Mucosa of rectum (tissue), 2 donors: ENCODE measurements around the gene KRTAP3-1.
"Not testable (repeated sequence)": the region's sequence is repeated elsewhere in the genome, so short reads cannot be mapped to it uniquely, and the experiment has no call there.

Experiments used
- H3K27ac ChIP-seq, 2 donors: one replicate each; pipeline ENCODE4 v1.7.0; 2013; ENCODE audit warnings: inconsistent platforms in 2 of 2, low read depth in 2 of 2, low read length in 2 of 2
- H3K27me3 ChIP-seq, 2 donors: one replicate each; pipeline ENCODE4 v1.7.0; 2013; ENCODE audit warnings: low read length in 2 of 2; ENCODE audit not compliant: control insufficient read depth in 2 of 2, insufficient read depth in 2 of 2
- H3K36me3 ChIP-seq, 2 donors: one replicate each; pipeline ENCODE4 v1.7.0; 2013; ENCODE audit warnings: low read length in 2 of 2; ENCODE audit not compliant: control insufficient read depth in 2 of 2, insufficient read depth in 2 of 2
- H3K4me1 ChIP-seq, 2 donors: one replicate each; pipeline ENCODE4 v1.7.0; 2013; ENCODE audit warnings: low read length in 2 of 2, mild to moderate bottlenecking in 1 of 2; ENCODE audit not compliant: control insufficient read depth in 2 of 2, insufficient read depth in 2 of 2
- H3K4me3 ChIP-seq, 2 donors: one replicate each; pipeline ENCODE4 v1.7.0; 2013; ENCODE audit warnings: low read length in 2 of 2
- H3K9ac ChIP-seq, 2 donors: one replicate each; pipeline ENCODE4 v1.7.0; 2013; ENCODE audit warnings: low read length in 2 of 2, low read depth in 1 of 2, mild to moderate bottlenecking in 1 of 2
- H3K9me3 ChIP-seq, 2 donors: one replicate each; pipeline ENCODE4 v1.7.0; 2013; ENCODE audit warnings: low read length in 2 of 2; ENCODE audit not compliant: control insufficient read depth in 2 of 2
- donor health status: healthy.
- donor health status: Normal muscosa, but diverticular disease.

The KRTAP3-1 gene

DNA sequence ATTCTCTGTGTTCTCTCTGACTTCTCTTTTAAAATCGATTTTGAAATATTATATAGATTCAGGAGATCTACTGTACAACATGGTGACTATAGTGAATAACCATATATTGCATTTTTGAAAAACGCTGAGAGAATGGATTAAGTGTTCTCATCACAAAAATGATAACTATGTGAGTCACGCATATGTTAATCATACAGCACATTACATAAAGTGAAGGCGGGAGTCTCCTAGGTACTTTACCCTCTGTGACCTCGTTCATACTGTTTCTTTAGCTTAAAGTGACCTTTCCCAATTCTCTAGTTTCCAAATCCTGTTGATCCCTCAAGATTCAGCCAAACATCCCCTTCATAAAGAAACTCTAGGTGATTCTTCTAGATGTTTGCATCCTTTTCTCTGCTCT lies 6.1 kb downstream of the KRTAP3-1 start:
- H3K27ac ChIP-seq = no peak overlapping the region
- no peaks in the 10 kb centered on the region for H3K9me3 ChIP-seq
- H3K4me3 ChIP-seq = no peak overlapping the region
- H3K9ac ChIP-seq = no peak overlapping the region
- peaks cover 3% of the 10 kb centered on the region in 2 donors for H3K27me3 ChIP-seq
- no peaks in the 10 kb centered on the region for H3K4me1 ChIP-seq
- H3K36me3 ChIP-seq = no peaks in the 10 kb centered on the region

DNA sequence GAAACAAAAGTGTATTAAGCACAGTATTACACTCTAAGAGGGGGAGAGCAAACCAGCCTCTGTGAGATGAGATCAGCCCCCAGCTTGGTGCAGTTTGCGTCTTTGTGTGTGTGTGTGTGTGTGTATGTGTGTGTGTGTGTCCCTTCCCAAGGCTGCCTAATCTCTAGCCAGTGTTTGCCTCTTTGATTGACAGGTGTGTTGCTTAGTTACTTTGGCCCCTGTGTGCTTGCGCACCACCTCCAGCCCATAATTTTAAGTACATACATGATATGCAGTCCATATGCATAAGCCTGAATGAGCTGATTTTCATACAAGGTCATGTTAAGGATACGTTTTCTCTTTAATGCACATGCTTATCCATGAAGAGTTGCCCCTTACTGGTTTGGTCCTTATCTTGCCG lies 7.1 kb downstream of the KRTAP3-1 start:
- no peak overlapping the region for H3K27ac ChIP-seq

DNA sequence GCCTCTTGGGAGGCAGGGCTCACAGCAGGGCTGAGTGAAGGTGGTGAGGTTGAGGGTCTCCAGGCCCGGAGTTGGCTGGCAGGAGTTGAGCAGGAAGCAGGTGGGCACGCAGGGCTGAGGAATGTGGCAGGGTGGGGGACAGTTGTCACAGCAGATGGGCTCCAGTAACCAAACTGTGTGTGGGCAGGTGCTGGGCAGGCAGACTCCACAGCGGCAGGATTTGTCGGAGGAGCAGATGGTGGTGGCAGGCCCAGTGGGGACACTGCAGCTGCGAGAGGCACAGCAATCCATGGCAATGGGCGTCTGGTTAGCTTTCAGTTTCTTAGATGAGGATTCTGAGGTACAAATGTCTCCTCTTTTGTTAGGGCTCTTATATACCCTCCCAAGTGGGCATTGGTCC lies 9.4 kb downstream of the KRTAP3-1 start, which contains the start of gene KRTAP3-2:
TSS of gene KRTAP3-2 (minus strand) at position 344 of the 400 bp plus-strand sequence. CDS start at position 291, 53 bp downstream.
- H3K27me3 ChIP-seq, H3K36me3 ChIP-seq, H3K4me3 ChIP-seq, H3K9me3 ChIP-seq, H3K9ac ChIP-seq, H3K4me1 ChIP-seq, H3K27ac ChIP-seq: not testable (repeated sequence)

More for the DNA sequence above, 7.1 kb downstream of the KRTAP3-1 start:
- Histone ChIP-seq H3K9me3 (no peaks in the 10 kb centered on the region), H3K27me3 (peaks cover 3% of the 10 kb centered on the region in 2 donors), H3K4me1 (no peaks in the 10 kb centered on the region), H3K9ac (no peak overlapping the region), H3K4me3 (no peak overlapping the region), H3K36me3 (no peaks in the 10 kb centered on the region)

DNA sequence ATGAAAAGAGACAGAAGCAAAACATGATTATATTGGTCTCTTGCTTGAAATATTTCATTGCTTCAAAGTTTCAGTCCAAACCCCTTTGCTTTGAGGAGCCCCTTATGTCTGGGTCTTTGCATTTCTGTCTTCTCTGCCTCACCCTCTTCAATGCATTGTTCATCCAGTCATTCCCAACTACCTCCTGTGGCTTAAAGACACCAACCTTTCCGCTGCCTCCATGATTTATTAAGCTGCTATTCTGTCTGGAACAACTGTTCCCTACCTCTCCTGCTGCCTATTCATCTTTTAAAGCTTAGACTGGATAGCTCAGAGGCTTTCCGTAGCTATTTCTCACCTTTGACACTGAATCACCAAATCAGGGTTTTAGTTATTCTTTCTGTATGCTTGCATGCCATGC lies 11.6 kb downstream of the KRTAP3-1 start:
- peaks cover 0 to 3% of the 10 kb centered on the region in 2 donors for H3K27me3 ChIP-seq
- H3K4me1 ChIP-seq = no peaks in the 10 kb centered on the region
- H3K4me3 ChIP-seq = no peak overlapping the region
- no peaks in the 10 kb centered on the region for H3K36me3 ChIP-seq
- H3K9ac ChIP-seq = no peak overlapping the region
- H3K9me3 ChIP-seq = no peaks in the 10 kb centered on the region
- H3K27ac ChIP-seq = no peak overlapping the region

DNA sequence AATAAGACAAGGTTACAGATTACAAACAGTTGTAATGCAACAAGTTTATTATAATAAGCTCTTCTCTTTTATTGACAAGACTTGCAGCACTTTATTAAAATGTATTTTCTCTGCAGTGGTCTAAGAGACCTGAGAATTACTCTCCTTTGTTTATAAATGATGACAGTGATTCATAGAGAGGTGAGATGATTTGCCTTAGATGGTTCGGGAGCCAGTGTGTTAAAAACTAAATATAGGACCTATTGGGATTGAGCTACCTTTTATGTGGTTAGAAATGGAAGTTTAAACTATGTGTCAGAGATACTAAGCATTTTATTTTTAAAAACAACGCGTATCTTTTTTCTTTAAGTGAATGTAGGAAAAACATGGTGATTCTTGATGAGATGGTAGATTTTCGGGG lies 12.1 kb downstream of the KRTAP3-1 start:
- Histone ChIP-seq H3K36me3 (no peaks in the 10 kb centered on the region), H3K4me1 (no peaks in the 10 kb centered on the region), H3K27ac (no peak overlapping the region), H3K4me3 (no peak overlapping the region), H3K27me3 (peaks cover 0 to 3% of the 10 kb centered on the region in 2 donors), H3K9ac (no peak overlapping the region), H3K9me3 (no peaks in the 10 kb centered on the region)

GRCh38 chr17:40995116-40995515 lies 13.8 kb downstream of the KRTAP3-1 start:
- Histone ChIP-seq H3K9me3 (no peaks in the 10 kb centered on the region), H3K4me3 (no peak overlapping the region), H3K36me3 (no peaks in the 10 kb centered on the region), H3K27me3 (no peaks in the 10 kb centered on the region), H3K4me1 (no peaks in the 10 kb centered on the region), H3K9ac (no peak overlapping the region), H3K27ac (no peak overlapping the region)

DNA sequence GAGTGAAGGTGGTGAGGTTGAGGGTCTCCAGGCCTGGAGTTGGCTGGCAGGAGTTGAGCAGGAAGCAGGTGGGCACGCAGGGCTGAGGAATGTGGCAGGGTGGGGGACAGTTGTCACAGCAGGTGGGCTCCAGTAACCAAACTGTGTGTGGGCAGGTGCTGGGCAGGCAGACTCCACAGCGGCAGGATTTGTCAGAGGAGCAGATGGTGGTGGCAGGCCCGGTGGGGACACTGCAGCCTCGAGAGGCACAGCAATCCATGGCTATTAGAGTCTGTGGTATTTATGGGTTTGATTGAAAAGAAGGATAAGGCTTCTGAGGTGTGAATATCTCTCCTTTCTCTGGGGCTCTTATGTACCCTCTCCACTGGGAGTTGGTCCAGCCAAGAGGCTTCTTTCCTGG lies 15.1 kb downstream of the KRTAP3-1 start, which contains the start of gene KRTAP3-3:
TSS of gene KRTAP3-3 (minus strand) at position 326 of the 400 bp plus-strand sequence. CDS start at position 259, 67 bp downstream.
- H3K27ac ChIP-seq = no peak within 1 kb of the TSS
- H3K27me3 ChIP-seq = no peaks in the 10 kb centered on the region
- no peak within 1 kb of the TSS for H3K9ac ChIP-seq
- no peaks in the 10 kb centered on the region for H3K9me3 ChIP-seq
- H3K4me1 ChIP-seq = no peaks in the 10 kb centered on the region
- H3K4me3 ChIP-seq = no peak within 1 kb of the TSS
- H3K36me3 ChIP-seq = no peaks in the 10 kb centered on the region

DNA sequence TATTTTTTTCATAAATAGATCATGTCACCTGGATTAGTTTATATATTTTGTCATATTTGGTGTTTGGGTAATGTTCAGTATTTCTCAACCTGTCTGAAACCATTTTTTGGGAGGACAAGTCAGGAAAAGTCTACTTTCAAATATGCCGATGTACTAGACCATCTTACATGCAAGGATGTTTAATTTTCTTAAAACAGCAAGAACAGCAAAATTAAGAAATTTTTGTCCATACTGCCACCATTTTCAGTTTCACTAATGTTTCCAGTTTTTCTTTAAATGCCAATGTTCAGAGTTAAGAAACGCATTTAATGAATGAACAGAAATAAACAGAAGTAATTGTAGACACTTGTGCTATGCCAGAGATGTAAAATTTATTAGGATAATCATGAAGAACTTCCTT lies 15.8 kb downstream of the KRTAP3-1 start:
- Histone ChIP-seq H3K36me3 (no peaks in the 10 kb centered on the region), H3K4me3 (no peak overlapping the region), H3K9ac (no peak overlapping the region), H3K9me3 (no peaks in the 10 kb centered on the region), H3K27ac (no peak overlapping the region), H3K4me1 (no peaks in the 10 kb centered on the region), H3K27me3 (no peaks in the 10 kb centered on the region)

- Histone ChIP-seq H3K9ac (no peak overlapping the region), H3K4me1 (no peaks in the 10 kb centered on the region), H3K9me3 (no peaks in the 10 kb centered on the region), H3K4me3 (no peak overlapping the region), H3K36me3 (no peaks in the 10 kb centered on the region), H3K27me3 (no peaks in the 10 kb centered on the region), H3K27ac (no peak overlapping the region)
These were observed 16.3 kb downstream of the KRTAP3-1 start for GRCh38 chr17:40992666-40993065.

DNA sequence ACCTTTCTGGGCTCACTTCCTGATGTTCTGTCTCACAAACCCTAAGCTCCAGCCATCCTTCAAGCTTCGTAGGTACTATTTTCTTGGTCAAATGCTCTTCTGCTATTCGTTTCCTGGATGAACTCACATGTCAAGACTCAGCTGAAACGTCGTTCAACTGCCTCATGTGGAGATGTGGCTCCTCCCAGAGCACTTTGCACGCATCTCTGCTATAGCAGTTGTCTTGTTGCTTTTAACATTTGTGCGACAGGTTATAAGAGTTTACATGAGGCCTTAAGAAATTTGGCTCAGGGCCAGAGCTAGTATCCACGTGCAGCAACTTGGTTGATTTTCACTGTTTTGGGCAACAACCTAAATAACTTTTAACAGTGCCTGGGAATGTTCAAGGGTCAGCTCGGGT lies 22.0 kb downstream of the KRTAP3-1 start:
- H3K36me3 ChIP-seq = no peaks in the 10 kb centered on the region
- no peaks in the 10 kb centered on the region for H3K4me1 ChIP-seq
- H3K27me3 ChIP-seq = peaks cover 0 to 5% of the 10 kb centered on the region in 2 donors
- no peak overlapping the region for H3K9ac ChIP-seq
- H3K9me3 ChIP-seq = no peaks in the 10 kb centered on the region
- no peak overlapping the region for H3K4me3 ChIP-seq
- no peak overlapping the region for H3K27ac ChIP-seq

DNA sequence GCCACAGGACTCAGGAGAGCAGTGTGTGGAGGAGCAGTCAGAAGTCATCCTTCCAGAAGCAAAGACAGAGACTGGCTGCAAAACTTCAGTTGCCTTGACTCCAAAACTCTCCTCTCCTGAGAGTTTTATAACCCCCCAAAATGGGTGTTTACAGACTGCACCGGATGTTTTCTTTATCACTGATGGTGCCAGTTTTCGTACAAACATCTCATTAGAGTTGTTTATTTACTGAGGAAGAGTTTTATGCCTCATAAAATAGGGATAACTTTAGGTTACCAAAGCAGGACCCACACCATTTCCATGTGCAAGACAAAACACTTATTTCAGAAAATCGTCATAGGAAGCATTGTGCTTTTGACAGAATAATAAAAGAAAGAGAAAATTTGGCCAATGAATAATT lies 24.7 kb downstream of the KRTAP3-1 start, which contains the start of gene KRT40:
TSS of gene KRT40 (minus strand) at position 101 of the 400 bp plus-strand sequence. CDS start at position 48, 53 bp downstream.
- Histone ChIP-seq H3K9ac (no peak within 1 kb of the TSS), H3K27me3 (peaks cover 0 to 5% of the 10 kb centered on the region in 2 donors), H3K36me3 (no peaks in the 10 kb centered on the region), H3K4me3 (no peak within 1 kb of the TSS), H3K9me3 (no peaks in the 10 kb centered on the region), H3K27ac (no peak within 1 kb of the TSS), H3K4me1 (no peaks in the 10 kb centered on the region)
